Vagina (tissue), 2 donors: ENCODE data around the gene RHBDL3.
A peak's percentile ranks its signal among the peaks of the same experiment; 100 is the strongest.

Source experiments
- POLR2AphosphoS5 ChIP-seq, 2 donors: sonication (generic); formaldehyde crosslinking; IDR thresholded peaks; one replicate each; pipeline ENCODE4 v1.9.0; 2017; ENCODE audit warnings: antibody characterized with exemption in 2 of 2, mild to moderate bottlenecking in 2 of 2, low read depth in 1 of 2; ENCODE audit not compliant: insufficient read depth in 1 of 2
- TF ChIP-seq, protein P1 (sequence below), 3 experiments: fragments of 450-650 bp in 2 of 3; fragments of 200-600 bp in 1 of 3; sonication (generic) in 1 of 3; IDR thresholded peaks; one replicate each; pipeline ENCODE4 v1.5.1; 2017 to 2019; ENCODE audit warnings: antibody characterized with exemption in 3 of 3, mild to moderate bottlenecking in 2 of 3, moderate library complexity in 2 of 3

DNA sequence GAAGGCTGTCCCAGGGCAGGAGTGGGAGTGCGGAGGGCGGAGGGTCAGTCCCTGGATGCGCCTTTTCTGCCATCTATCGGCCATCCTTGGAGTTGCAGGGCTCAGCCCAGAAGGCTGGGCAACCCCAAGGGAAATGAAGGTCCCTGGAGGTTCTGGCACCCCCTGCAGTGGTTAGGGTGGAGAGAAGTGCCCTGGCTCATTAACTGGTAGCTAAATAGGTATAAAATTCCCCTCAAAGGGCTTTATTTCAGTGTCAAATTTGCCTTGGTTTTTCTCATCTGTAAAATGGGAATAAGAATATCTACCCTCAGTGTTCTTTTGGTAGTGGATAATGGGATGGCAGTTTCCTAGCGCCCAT is 53.9 kb downstream of the RHBDL3 start:
- TF ChIP-seq, protein P1, sequence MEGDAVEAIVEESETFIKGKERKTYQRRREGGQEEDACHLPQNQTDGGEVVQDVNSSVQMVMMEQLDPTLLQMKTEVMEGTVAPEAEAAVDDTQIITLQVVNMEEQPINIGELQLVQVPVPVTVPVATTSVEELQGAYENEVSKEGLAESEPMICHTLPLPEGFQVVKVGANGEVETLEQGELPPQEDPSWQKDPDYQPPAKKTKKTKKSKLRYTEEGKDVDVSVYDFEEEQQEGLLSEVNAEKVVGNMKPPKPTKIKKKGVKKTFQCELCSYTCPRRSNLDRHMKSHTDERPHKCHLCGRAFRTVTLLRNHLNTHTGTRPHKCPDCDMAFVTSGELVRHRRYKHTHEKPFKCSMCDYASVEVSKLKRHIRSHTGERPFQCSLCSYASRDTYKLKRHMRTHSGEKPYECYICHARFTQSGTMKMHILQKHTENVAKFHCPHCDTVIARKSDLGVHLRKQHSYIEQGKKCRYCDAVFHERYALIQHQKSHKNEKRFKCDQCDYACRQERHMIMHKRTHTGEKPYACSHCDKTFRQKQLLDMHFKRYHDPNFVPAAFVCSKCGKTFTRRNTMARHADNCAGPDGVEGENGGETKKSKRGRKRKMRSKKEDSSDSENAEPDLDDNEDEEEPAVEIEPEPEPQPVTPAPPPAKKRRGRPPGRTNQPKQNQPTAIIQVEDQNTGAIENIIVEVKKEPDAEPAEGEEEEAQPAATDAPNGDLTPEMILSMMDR (IDR thresholded peaks at IDR 0.05), result peak; percentile 88 to 91 (median 91)
- TF ChIP-seq POLR2AphosphoS5 (IDR thresholded peaks at IDR 0.05; ENCODE audit: insufficient read depth in 1 of 2, low read depth in 1 of 2), result no peak
